ENCODE measurements around the gene EVC2. TPM values are rescaled to one million over a fixed set of nuclear protein-coding genes. Genes with fewer than 3 reads are reported as not detected.

EVC2 gene
- total RNA-seq, 1 experiment from 2014 or later = 9.5 TPM

GRCh38 chr4:5710961-5711478, 2.7 kb upstream of the EVC2 start, which contains the start of gene EVC:
EVC (plus strand) TSS chr4:5711201; CDS start chr4:5711381, 180 bp downstream.
- Histone ChIP-seq H3K9me3 (replicated peaks) (peaks cover 3% of the 10 kb centered on the region; the same call in 1 of the 2 replicates), H3K4me1 (peaks cover 14% of the 10 kb centered on the region), H3K4me3 (peak within 1 kb of the TSS; percentile 83), H3K36me3 (peaks cover 8% of the 10 kb centered on the region), H3K27ac (peak within 1 kb of the TSS; percentile 87), H3K27me3 (no peaks in the 10 kb centered on the region)
- peak; percentile 87 to 90 for DNase-seq

- peak; percentile 33 to 59 for DNase-seq
- Histone ChIP-seq H3K27me3 (no peaks in the 10 kb centered on the region), H3K4me3 (peak overlapping the region; percentile 83), H3K9me3 (replicated peaks) (peaks cover 2% of the 10 kb centered on the region; the same call in 1 of the 2 replicates), H3K27ac (peak overlapping the region; percentile 87), H3K36me3 (peaks cover 7% of the 10 kb centered on the region), H3K4me1 (peaks cover 14% of the 10 kb centered on the region)
Measured at GRCh38 chr4:5710065-5710960, 2.0 kb upstream of the EVC2 start.

GRCh38 chr4:5709207-5709575, 832 bp upstream of the EVC2 start:
- Histone ChIP-seq H3K9me3 (replicated peaks) (no peaks in the 10 kb centered on the region), H3K4me1 (peaks cover 14% of the 10 kb centered on the region), H3K4me3 (peak overlapping the region; percentile 76), H3K27ac (peak overlapping the region; percentile 87), H3K36me3 (peaks cover 4% of the 10 kb centered on the region; the same call in 1 of the 2 replicates), H3K27me3 (no peaks in the 10 kb centered on the region)
- DNase-seq = peak; percentile 78 to 82

GRCh38 chr4:5707778-5708448, 446 bp downstream of the EVC2 start:
- Histone ChIP-seq H3K36me3 (no peaks in the 10 kb centered on the region; the same call in 1 of the 2 replicates), H3K27me3 (no peaks in the 10 kb centered on the region), H3K9me3 (replicated peaks) (no peaks in the 10 kb centered on the region), H3K4me1 (peaks cover 14% of the 10 kb centered on the region), H3K27ac (peak overlapping the region; percentile 87), H3K4me3 (peak overlapping the region; percentile 76)
- DNase-seq = peak; percentile 31 to 34

GRCh38 chr4:5707366-5707765, 993 bp downstream of the EVC2 start:
- H3K27me3 ChIP-seq = no peaks in the 10 kb centered on the region
- no peak overlapping the region for H3K27ac ChIP-seq
- peak overlapping the region; percentile 76 for H3K4me3 ChIP-seq
- H3K4me1 ChIP-seq = peaks cover 14% of the 10 kb centered on the region
- no peaks in the 10 kb centered on the region for H3K9me3 ChIP-seq (replicated peaks)
- H3K36me3 ChIP-seq = no peaks in the 10 kb centered on the region; the same call in 1 of the 2 replicates
- DNase-seq = peak in 1 of 2 experiments; percentile 10

- H3K27ac ChIP-seq = no peak overlapping the region
- no peaks in the 10 kb centered on the region; the same call in 1 of the 2 replicates for H3K36me3 ChIP-seq
- no peak overlapping the region; the same call in 1 of the 2 replicates for H3K4me3 ChIP-seq
- peaks cover 14% of the 10 kb centered on the region for H3K4me1 ChIP-seq
- H3K27me3 ChIP-seq = no peaks in the 10 kb centered on the region
- H3K9me3 ChIP-seq (replicated peaks) = no peaks in the 10 kb centered on the region
- no peak for DNase-seq
Measured at GRCh38 chr4:5706486-5707290, 1.7 kb downstream of the EVC2 start.

GRCh38 chr4:5705647-5706320, 2.6 kb downstream of the EVC2 start:
- no peak for DNase-seq
- no peaks in the 10 kb centered on the region; the same call in 1 of the 2 replicates for H3K36me3 ChIP-seq
- H3K27ac ChIP-seq = no peak overlapping the region
- H3K27me3 ChIP-seq = no peaks in the 10 kb centered on the region
- no peak overlapping the region for H3K4me3 ChIP-seq
- peaks cover 14% of the 10 kb centered on the region for H3K4me1 ChIP-seq
- no peaks in the 10 kb centered on the region for H3K9me3 ChIP-seq (replicated peaks)

- no peak for DNase-seq
- Histone ChIP-seq H3K4me3 (no peak overlapping the region), H3K4me1 (peaks cover 2% of the 10 kb centered on the region)
Measured at GRCh38 chr4:5704276-5704675, 4.1 kb downstream of the EVC2 start.

GRCh38 chr4:5703831-5704230, 4.5 kb downstream of the EVC2 start:
- Histone ChIP-seq H3K27me3 (no peaks in the 10 kb centered on the region), H3K36me3 (peaks cover 5% of the 10 kb centered on the region; the same call in 1 of the 2 replicates), H3K4me3 (no peak overlapping the region), H3K4me1 (no peaks in the 10 kb centered on the region), H3K9me3 (replicated peaks) (no peaks in the 10 kb centered on the region), H3K27ac (no peak overlapping the region)
- DNase-seq = no peak

More at GRCh38 chr4:5704276-5704675, 4.1 kb downstream of the EVC2 start:
- Histone ChIP-seq H3K27ac (no peak overlapping the region), H3K27me3 (no peaks in the 10 kb centered on the region), H3K9me3 (replicated peaks) (no peaks in the 10 kb centered on the region), H3K36me3 (peaks cover 4% of the 10 kb centered on the region; the same call in 1 of the 2 replicates)

- DNase-seq = no peak
- Histone ChIP-seq H3K4me1 (no peaks in the 10 kb centered on the region), H3K36me3 (peaks cover 5% of the 10 kb centered on the region; the same call in 1 of the 2 replicates), H3K4me3 (no peak overlapping the region), H3K9me3 (replicated peaks) (no peaks in the 10 kb centered on the region), H3K27me3 (no peaks in the 10 kb centered on the region), H3K27ac (no peak overlapping the region)
Measured at GRCh38 chr4:5701971-5702370, 6.4 kb downstream of the EVC2 start.

- Histone ChIP-seq H3K4me1 (no peaks in the 10 kb centered on the region), H3K36me3 (peaks cover 7% of the 10 kb centered on the region), H3K27me3 (no peaks in the 10 kb centered on the region), H3K9me3 (replicated peaks) (no peaks in the 10 kb centered on the region), H3K4me3 (no peak overlapping the region), H3K27ac (no peak overlapping the region)
- DNase-seq = no peak
Measured at GRCh38 chr4:5700459-5700858, 7.9 kb downstream of the EVC2 start.

- Histone ChIP-seq H3K27me3 (no peaks in the 10 kb centered on the region), H3K36me3 (peaks cover 19% of the 10 kb centered on the region), H3K4me1 (no peaks in the 10 kb centered on the region), H3K9me3 (replicated peaks) (no peaks in the 10 kb centered on the region), H3K27ac (no peak overlapping the region), H3K4me3 (no peak overlapping the region)
- DNase-seq = no peak
Measured at GRCh38 chr4:5696341-5696740, 12.0 kb downstream of the EVC2 start.

- no peaks in the 10 kb centered on the region for H3K9me3 ChIP-seq (replicated peaks)
- DNase-seq = no peak
- H3K27me3 ChIP-seq = no peaks in the 10 kb centered on the region
- peaks cover 22% of the 10 kb centered on the region for H3K36me3 ChIP-seq
- H3K4me1 ChIP-seq = no peaks in the 10 kb centered on the region
- no peak overlapping the region for H3K27ac ChIP-seq
- H3K4me3 ChIP-seq = no peak overlapping the region
Measured at GRCh38 chr4:5693871-5694270, 14.5 kb downstream of the EVC2 start.

All from SJCRH30 (cell line).